Measurements from ENCODE around the gene TGFB2. TPM values are rescaled to one million over a fixed set of nuclear protein-coding genes. Genes with fewer than 3 reads are reported as not detected.

Gene TGFB2
- total RNA-seq, 1 experiment from 2014 or later, result 1.2 TPM

DNA sequence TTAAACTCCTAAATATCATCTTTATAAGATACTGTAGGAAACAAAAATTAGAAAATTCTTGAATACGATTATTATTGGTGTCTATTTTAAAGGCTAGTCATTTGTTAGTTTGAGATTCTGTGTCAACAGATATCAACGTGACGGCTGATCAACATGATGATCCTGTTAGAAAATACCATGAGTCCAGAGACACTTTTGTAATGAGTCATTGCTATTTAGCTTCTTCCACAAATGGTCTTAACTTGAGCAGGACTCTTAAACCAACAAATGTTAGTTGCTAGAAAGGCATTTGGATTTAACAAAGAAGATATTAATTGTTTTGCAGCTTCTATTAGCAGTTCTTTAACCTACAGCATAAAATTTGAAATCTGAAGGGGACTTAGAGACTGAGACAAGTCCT lies 131.2 kb downstream of the TGFB2 start:
- no peaks in the 10 kb centered on the region for H3K36me3 ChIP-seq (ENCODE audit: insufficient read depth, low read length, poor library complexity, severe bottlenecking)
- no peaks in the 10 kb centered on the region for H3K27me3 ChIP-seq (replicated peaks; ENCODE audit: insufficient read depth, low read depth, low read length, poor library complexity)
- no peak overlapping the region for H3K27ac ChIP-seq (ENCODE audit: low read depth, low read length, poor library complexity, severe bottlenecking)
- no peaks in the 10 kb centered on the region for H3K9me3 ChIP-seq (ENCODE audit: low read depth, low read length, poor library complexity, severe bottlenecking)
- TF ChIP-seq, protein P1, sequence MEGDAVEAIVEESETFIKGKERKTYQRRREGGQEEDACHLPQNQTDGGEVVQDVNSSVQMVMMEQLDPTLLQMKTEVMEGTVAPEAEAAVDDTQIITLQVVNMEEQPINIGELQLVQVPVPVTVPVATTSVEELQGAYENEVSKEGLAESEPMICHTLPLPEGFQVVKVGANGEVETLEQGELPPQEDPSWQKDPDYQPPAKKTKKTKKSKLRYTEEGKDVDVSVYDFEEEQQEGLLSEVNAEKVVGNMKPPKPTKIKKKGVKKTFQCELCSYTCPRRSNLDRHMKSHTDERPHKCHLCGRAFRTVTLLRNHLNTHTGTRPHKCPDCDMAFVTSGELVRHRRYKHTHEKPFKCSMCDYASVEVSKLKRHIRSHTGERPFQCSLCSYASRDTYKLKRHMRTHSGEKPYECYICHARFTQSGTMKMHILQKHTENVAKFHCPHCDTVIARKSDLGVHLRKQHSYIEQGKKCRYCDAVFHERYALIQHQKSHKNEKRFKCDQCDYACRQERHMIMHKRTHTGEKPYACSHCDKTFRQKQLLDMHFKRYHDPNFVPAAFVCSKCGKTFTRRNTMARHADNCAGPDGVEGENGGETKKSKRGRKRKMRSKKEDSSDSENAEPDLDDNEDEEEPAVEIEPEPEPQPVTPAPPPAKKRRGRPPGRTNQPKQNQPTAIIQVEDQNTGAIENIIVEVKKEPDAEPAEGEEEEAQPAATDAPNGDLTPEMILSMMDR (conservative IDR thresholded peaks at IDR 0.05; ENCODE audit: low read depth, low read length), result no peak
- no peak for TF ChIP-seq EZH2 (IDR thresholded peaks at IDR 0.05; ENCODE audit: borderline replicate concordance, low read depth, low read length, poor library complexity, severe bottlenecking)
- ChIA-PET CTCF (no interaction called here), POLR2A (ENCODE audit: low non-redundant PET) (no interaction called here)
- peaks cover 20% of the 10 kb centered on the region for H3K4me1 ChIP-seq (ENCODE audit: insufficient read depth, low read length, poor library complexity, severe bottlenecking)
- DNase-seq (ENCODE audit: low spot score), result no peak
- BruUV-seq (replicated peaks), result no TSS peak
- intact Hi-C loops (cut with micrococcal nuclease; ENCODE audit: unreplicated experiment), result no loop called here
- no peak overlapping the region for H3K4me3 ChIP-seq (ENCODE audit: low read depth, low read length, poor library complexity, severe bottlenecking)

DNA sequence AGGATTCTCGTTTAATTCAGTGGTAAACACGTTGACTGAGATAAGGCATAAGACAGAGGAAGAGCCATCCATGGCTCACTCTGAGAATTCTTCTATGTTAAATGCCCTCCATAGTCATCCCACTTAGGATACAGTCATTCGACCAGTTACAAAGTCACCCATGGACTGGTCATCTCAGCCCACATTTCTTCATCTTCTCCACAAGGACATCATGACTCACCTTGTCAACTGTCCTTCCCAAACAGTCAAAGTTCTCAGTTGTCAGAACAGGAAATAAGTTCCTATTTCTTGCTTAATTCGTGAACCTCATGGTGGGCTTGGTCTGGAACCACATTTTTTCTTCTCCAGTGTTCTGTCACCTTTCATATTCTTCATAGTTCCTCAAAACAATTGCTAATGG lies 133.2 kb downstream of the TGFB2 start:
- ChIA-PET CTCF (no interaction called here), POLR2A (ENCODE audit: low non-redundant PET) (no interaction called here)
- H3K4me1 ChIP-seq (ENCODE audit: insufficient read depth, low read length, poor library complexity, severe bottlenecking), result peaks cover 18% of the 10 kb centered on the region
- no peaks in the 10 kb centered on the region for H3K36me3 ChIP-seq (ENCODE audit: insufficient read depth, low read length, poor library complexity, severe bottlenecking)
- H3K9me3 ChIP-seq (ENCODE audit: low read depth, low read length, poor library complexity, severe bottlenecking), result no peaks in the 10 kb centered on the region
- no peak overlapping the region for H3K4me3 ChIP-seq (ENCODE audit: low read depth, low read length, poor library complexity, severe bottlenecking)
- intact Hi-C loops (cut with micrococcal nuclease; ENCODE audit: unreplicated experiment), result no loop called here
- no peaks in the 10 kb centered on the region for H3K27me3 ChIP-seq (replicated peaks; ENCODE audit: insufficient read depth, low read depth, low read length, poor library complexity)
- H3K27ac ChIP-seq (ENCODE audit: low read depth, low read length, poor library complexity, severe bottlenecking), result no peak overlapping the region
- no TSS peak for BruUV-seq (replicated peaks)
- TF ChIP-seq, protein P1 (conservative IDR thresholded peaks at IDR 0.05; ENCODE audit: low read depth, low read length), result no peak
- TF ChIP-seq EZH2 (IDR thresholded peaks at IDR 0.05; ENCODE audit: borderline replicate concordance, low read depth, low read length, poor library complexity, severe bottlenecking), result no peak
- no peak for DNase-seq (ENCODE audit: low spot score)

DNA sequence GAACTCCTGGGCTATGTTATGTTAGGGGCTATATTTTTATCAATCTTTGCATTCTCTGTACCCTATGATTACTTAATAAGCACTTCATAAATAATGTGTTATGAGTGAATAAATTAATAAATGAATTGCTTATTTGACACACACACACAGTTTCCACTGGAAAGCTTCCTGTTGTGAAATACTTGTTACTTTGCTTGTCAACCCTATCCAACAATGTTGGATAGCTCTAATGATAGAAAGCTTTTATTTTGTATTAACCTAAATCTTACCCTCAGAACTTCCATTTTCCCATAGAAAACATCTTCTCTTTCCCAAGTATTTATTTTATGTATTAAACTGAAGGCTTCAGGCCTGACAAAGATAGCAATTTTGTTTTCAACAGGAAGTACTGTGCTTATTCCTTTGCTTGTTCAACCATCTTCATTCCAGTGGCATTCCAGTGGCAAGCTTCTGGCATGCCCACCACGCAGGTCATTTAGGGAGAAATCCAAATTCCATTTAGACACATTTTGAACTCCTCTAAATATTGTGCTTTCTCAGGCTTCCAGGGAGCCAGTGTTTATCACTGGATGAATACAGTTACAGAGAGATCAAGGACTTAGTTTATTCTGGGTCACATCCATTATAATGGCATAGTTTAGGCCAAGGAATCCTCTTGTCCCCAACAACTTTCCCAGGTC lies 134.4 kb downstream of the TGFB2 start:
- POLR2A ChIA-PET (ENCODE audit: low non-redundant PET), result interaction anchor here (0.6 kb wide), 1 partner anchor 310 kb away, joined by 4 read pairs; no protein-coding TSS in a partner anchor
- Histone ChIP-seq H3K27me3 (replicated peaks; ENCODE audit: insufficient read depth, low read depth, low read length, poor library complexity) (no peaks in the 10 kb centered on the region), H3K9me3 (ENCODE audit: low read depth, low read length, poor library complexity, severe bottlenecking) (no peaks in the 10 kb centered on the region), H3K4me1 (ENCODE audit: insufficient read depth, low read length, poor library complexity, severe bottlenecking) (peaks cover 8% of the 10 kb centered on the region), H3K36me3 (ENCODE audit: insufficient read depth, low read length, poor library complexity, severe bottlenecking) (no peaks in the 10 kb centered on the region), H3K4me3 (ENCODE audit: low read depth, low read length, poor library complexity, severe bottlenecking) (no peak overlapping the region), H3K27ac (ENCODE audit: low read depth, low read length, poor library complexity, severe bottlenecking) (no peak overlapping the region)
- CTCF ChIA-PET, result no interaction called here
- no peak for DNase-seq (ENCODE audit: low spot score)
- no TSS peak for BruUV-seq (replicated peaks)
- intact Hi-C loops (cut with micrococcal nuclease; ENCODE audit: unreplicated experiment), result no loop called here
- TF ChIP-seq, protein P1 (conservative IDR thresholded peaks at IDR 0.05; ENCODE audit: low read depth, low read length), result no peak
- TF ChIP-seq EZH2 (IDR thresholded peaks at IDR 0.05; ENCODE audit: borderline replicate concordance, low read depth, low read length, poor library complexity, severe bottlenecking), result no peak

All from A673 (cell line).